Esophagus (tissue), 2 donors: ENCODE data around the gene TRIM3. TPM values are rescaled to one million over a fixed set of nuclear protein-coding genes. Genes with fewer than 3 reads are reported as not detected.
"Not testable (repeated sequence)": the region's sequence is repeated elsewhere in the genome, so short reads cannot be mapped to it uniquely, and the experiment has no call there.

Experiments
- H3K27ac ChIP-seq, 2 donors: one replicate each; pipeline ENCODE4 v1.5.1; 2013; ENCODE audit warnings: low read depth in 2 of 2, mild to moderate bottlenecking in 2 of 2, inconsistent platforms in 1 of 2, low read length in 1 of 2, moderate library complexity in 1 of 2
- H3K27me3 ChIP-seq, 2 donors: one replicate each; pipeline ENCODE4 v1.6.1; 2013; ENCODE audit warnings: low read length in 2 of 2, control low read depth in 1 of 2, mild to moderate bottlenecking in 1 of 2; ENCODE audit not compliant: insufficient read depth in 2 of 2, control insufficient read depth in 1 of 2
- H3K36me3 ChIP-seq, 2 donors: one replicate each; pipeline ENCODE4 v1.6.1; 2013; ENCODE audit warnings: low read length in 1 of 2; ENCODE audit not compliant: control insufficient read depth in 2 of 2, insufficient read depth in 2 of 2
- H3K4me1 ChIP-seq, 2 donors: one replicate each; pipeline ENCODE4 v1.6.1; 2013; ENCODE audit warnings: low read length in 1 of 2; ENCODE audit not compliant: control insufficient read depth in 2 of 2, insufficient read depth in 2 of 2
- H3K4me3 ChIP-seq, 2 donors: one replicate each; pipeline ENCODE4 v1.5.1; 2013; ENCODE audit warnings: low read length in 2 of 2, mild to moderate bottlenecking in 2 of 2, low read depth in 1 of 2, moderate library complexity in 1 of 2
- H3K9me3 ChIP-seq, 2 donors: one replicate each; pipeline ENCODE4 v1.6.1; 2013; ENCODE audit warnings: mild to moderate bottlenecking in 2 of 2, low read depth in 1 of 2, low read length in 1 of 2, moderate library complexity in 1 of 2; ENCODE audit not compliant: control insufficient read depth in 2 of 2, insufficient read depth in 1 of 2
- WGBS, 2 donors: extraction: QIAGEN DNeasy Blood & Tissue Kit; methylation state at CpG; one replicate each; pipeline ENCODE4 v1.1.7; 2013; 5-methylcytosine and 5-hydroxymethylcytosine counted together
- polyA plus RNA-seq, 2 donors: library from polyadenylated mRNA; stranded (reverse); fragments of 200-250 nt; gene quantifications; one replicate each; pipeline ENCODE4 v1.2.3, GENCODE V29; 2013
- donor health status: healthy with polysubstance abuse.
- donor health status: Bipolar disorder and iron deficiency.

Gene TRIM3
- 1 to 10 TPM; 7.5 to 7.6 TPM for polyA plus RNA-seq

- 0 to 1% methylated on average over 57 to 87 of the region's 87 CpGs for WGBS, 2 donors
- Histone ChIP-seq H3K27ac (peak within 1 kb of the TSS; percentile 89 to 97), H3K9me3 (no peaks in the 10 kb centered on the region), H3K27me3 (no peaks in the 10 kb centered on the region), H3K36me3 (peaks cover 10 to 16% of the 10 kb centered on the region in 2 donors), H3K4me3 (peak within 1 kb of the TSS; percentile 69 to 71), H3K4me1 (peaks cover 0 to 5% of the 10 kb centered on the region in 2 donors)
These were observed at the start of gene TRIM3 for GRCh38 chr11:6473451-6474412. Gene TRIM3 (minus strand): TSS chr11:6473941. CDS start chr11:6465695, 8,246 bp downstream.

- Histone ChIP-seq H3K4me3 (no peak overlapping the region), H3K27ac (no peak overlapping the region), H3K27me3 (no peaks in the 10 kb centered on the region), H3K9me3 (no peaks in the 10 kb centered on the region), H3K4me1 (no peaks in the 10 kb centered on the region), H3K36me3 (peaks cover 4 to 8% of the 10 kb centered on the region in 2 donors)
- WGBS, 2 donors: 45 to 60% methylated on average over 1 of the region's 1 CpG
These were observed 49.5 kb upstream of the TRIM3 start for GRCh38 chr11:6523253-6523652.

- not testable (repeated sequence) for H3K27ac ChIP-seq, H3K4me1 ChIP-seq, H3K36me3 ChIP-seq, H3K9me3 ChIP-seq, H3K27me3 ChIP-seq, H3K4me3 ChIP-seq
- 91 to 95% methylated on average over 3 of the region's 3 CpGs for WGBS, 2 donors
These were observed 48.2 kb upstream of the TRIM3 start for GRCh38 chr11:6521946-6522345.

GRCh38 chr11:6520265-6520664 lies 46.5 kb upstream of the TRIM3 start:
- no peak overlapping the region for H3K27ac ChIP-seq
- no peak overlapping the region for H3K4me3 ChIP-seq
- H3K4me1 ChIP-seq: no peaks in the 10 kb centered on the region
- no peaks in the 10 kb centered on the region for H3K27me3 ChIP-seq
- peaks cover 3 to 8% of the 10 kb centered on the region in 2 donors for H3K36me3 ChIP-seq
- 90% methylated on average over 3 of the region's 3 CpGs for WGBS, 2 donors
- H3K9me3 ChIP-seq: no peaks in the 10 kb centered on the region

- Histone ChIP-seq H3K4me1 (no peaks in the 10 kb centered on the region), H3K4me3 (no peak overlapping the region), H3K36me3 (peaks cover 3 to 8% of the 10 kb centered on the region in 2 donors), H3K9me3 (no peaks in the 10 kb centered on the region), H3K27ac (no peak overlapping the region), H3K27me3 (no peaks in the 10 kb centered on the region)
These were observed 43.1 kb upstream of the TRIM3 start for GRCh38 chr11:6516865-6517264.

- Histone ChIP-seq H3K27ac (no peak overlapping the region), H3K4me1 (no peaks in the 10 kb centered on the region), H3K4me3 (no peak overlapping the region), H3K36me3 (no peaks in the 10 kb centered on the region), H3K9me3 (no peaks in the 10 kb centered on the region), H3K27me3 (no peaks in the 10 kb centered on the region)
- 54 to 59% methylated on average over 2 of the region's 2 CpGs for WGBS, 2 donors
These were observed 32.0 kb upstream of the TRIM3 start for GRCh38 chr11:6505577-6506240.

GRCh38 chr11:6504166-6504565 lies 30.4 kb upstream of the TRIM3 start:
- WGBS, 2 donors: 83 to 84% methylated on average over 3 of the region's 3 CpGs

GRCh38 chr11:6502382-6502781 lies 28.6 kb upstream of the TRIM3 start:
- 95 to 96% methylated on average over 3 of the region's 3 CpGs for WGBS, 2 donors
- Histone ChIP-seq H3K36me3 (peaks cover 0 to 4% of the 10 kb centered on the region in 2 donors), H3K27ac (no peak overlapping the region), H3K9me3 (no peaks in the 10 kb centered on the region), H3K4me3 (no peak overlapping the region), H3K27me3 (no peaks in the 10 kb centered on the region), H3K4me1 (no peaks in the 10 kb centered on the region)

More at GRCh38 chr11:6504166-6504565, 30.4 kb upstream of the TRIM3 start:
- no peaks in the 10 kb centered on the region for H3K4me1 ChIP-seq
- H3K4me3 ChIP-seq: no peak overlapping the region
- no peaks in the 10 kb centered on the region for H3K36me3 ChIP-seq
- H3K27me3 ChIP-seq: no peaks in the 10 kb centered on the region
- no peaks in the 10 kb centered on the region for H3K9me3 ChIP-seq
- H3K27ac ChIP-seq: no peak overlapping the region

- peaks cover 4% of the 10 kb centered on the region in 2 donors for H3K36me3 ChIP-seq
These were observed 24.8 kb upstream of the TRIM3 start for GRCh38 chr11:6498544-6498943.

More at GRCh38 chr11:6498544-6498943, 24.8 kb upstream of the TRIM3 start:
- Histone ChIP-seq H3K4me1 (peaks cover 0 to 2% of the 10 kb centered on the region in 2 donors), H3K27me3 (no peaks in the 10 kb centered on the region), H3K27ac (no peak overlapping the region), H3K9me3 (no peaks in the 10 kb centered on the region), H3K4me3 (no peak overlapping the region)
- 91 to 100% methylated on average over 5 of the region's 5 CpGs for WGBS, 2 donors
